Measurements from ENCODE around the gene AGBL1. TPM values are rescaled to one million over a fixed set of nuclear protein-coding genes. Genes with fewer than 3 reads are reported as not detected.

Gene AGBL1
- total RNA-seq, 1 experiment from 2014 or later: not detected

GRCh38 chr15:86165265-86166211 lies 85.9 kb downstream of the AGBL1 start:
- Histone ChIP-seq H3K9me3 (ENCODE audit: low read depth, low read length, poor library complexity, severe bottlenecking) (no peaks in the 10 kb centered on the region), H3K4me1 (ENCODE audit: insufficient read depth, low read length, poor library complexity, severe bottlenecking) (no peaks in the 10 kb centered on the region), H3K36me3 (ENCODE audit: insufficient read depth, low read length, poor library complexity, severe bottlenecking) (no peaks in the 10 kb centered on the region), H3K27ac (ENCODE audit: low read depth, low read length, poor library complexity, severe bottlenecking) (no peak overlapping the region), H3K4me3 (ENCODE audit: low read depth, low read length, poor library complexity, severe bottlenecking) (no peak overlapping the region), H3K27me3 (replicated peaks; ENCODE audit: insufficient read depth, low read depth, low read length, poor library complexity) (no peaks in the 10 kb centered on the region)
- TF ChIP-seq EZH2 (IDR thresholded peaks at IDR 0.05; ENCODE audit: borderline replicate concordance, low read depth, low read length, poor library complexity, severe bottlenecking) (no peak), CTCF (conservative IDR thresholded peaks at IDR 0.05; ENCODE audit: low read depth, low read length) (no peak)
- no TSS peak for BruUV-seq (replicated peaks)
- ChIA-PET POLR2A (ENCODE audit: low non-redundant PET) (no interaction called here), CTCF (no interaction called here)
- intact Hi-C loops (cut with micrococcal nuclease; ENCODE audit: unreplicated experiment): no loop called here
- no peak for DNase-seq (ENCODE audit: low spot score)

GRCh38 chr15:86167841-86168240 lies 88.2 kb downstream of the AGBL1 start:
- DNase-seq (ENCODE audit: low spot score): no peak
- no peaks in the 10 kb centered on the region for H3K36me3 ChIP-seq (ENCODE audit: insufficient read depth, low read length, poor library complexity, severe bottlenecking)
- TF ChIP-seq CTCF (conservative IDR thresholded peaks at IDR 0.05; ENCODE audit: low read depth, low read length): no peak
- TF ChIP-seq EZH2 (IDR thresholded peaks at IDR 0.05; ENCODE audit: borderline replicate concordance, low read depth, low read length, poor library complexity, severe bottlenecking): no peak
- CTCF ChIA-PET: no interaction called here
- no peak overlapping the region for H3K4me3 ChIP-seq (ENCODE audit: low read depth, low read length, poor library complexity, severe bottlenecking)
- H3K9me3 ChIP-seq (ENCODE audit: low read depth, low read length, poor library complexity, severe bottlenecking): no peaks in the 10 kb centered on the region
- no peaks in the 10 kb centered on the region for H3K4me1 ChIP-seq (ENCODE audit: insufficient read depth, low read length, poor library complexity, severe bottlenecking)
- no TSS peak for BruUV-seq (replicated peaks)
- POLR2A ChIA-PET (ENCODE audit: low non-redundant PET): no interaction called here
- H3K27me3 ChIP-seq (replicated peaks; ENCODE audit: insufficient read depth, low read depth, low read length, poor library complexity): no peaks in the 10 kb centered on the region
- intact Hi-C loops (cut with micrococcal nuclease; ENCODE audit: unreplicated experiment): no loop called here
- H3K27ac ChIP-seq (ENCODE audit: low read depth, low read length, poor library complexity, severe bottlenecking): no peak overlapping the region

- ChIA-PET POLR2A (ENCODE audit: low non-redundant PET) (no interaction called here), CTCF (no interaction called here)
- H3K4me1 ChIP-seq (ENCODE audit: insufficient read depth, low read length, poor library complexity, severe bottlenecking): no peaks in the 10 kb centered on the region
- H3K27ac ChIP-seq (ENCODE audit: low read depth, low read length, poor library complexity, severe bottlenecking): no peak overlapping the region
- H3K9me3 ChIP-seq (ENCODE audit: low read depth, low read length, poor library complexity, severe bottlenecking): no peaks in the 10 kb centered on the region
- H3K4me3 ChIP-seq (ENCODE audit: low read depth, low read length, poor library complexity, severe bottlenecking): no peak overlapping the region
- TF ChIP-seq CTCF (conservative IDR thresholded peaks at IDR 0.05; ENCODE audit: low read depth, low read length) (no peak), EZH2 (IDR thresholded peaks at IDR 0.05; ENCODE audit: borderline replicate concordance, low read depth, low read length, poor library complexity, severe bottlenecking) (no peak)
- no TSS peak for BruUV-seq (replicated peaks)
- no peak for DNase-seq (ENCODE audit: low spot score)
- intact Hi-C loops (cut with micrococcal nuclease; ENCODE audit: unreplicated experiment): no loop called here
- no peaks in the 10 kb centered on the region for H3K36me3 ChIP-seq (ENCODE audit: insufficient read depth, low read length, poor library complexity, severe bottlenecking)
- H3K27me3 ChIP-seq (replicated peaks; ENCODE audit: insufficient read depth, low read depth, low read length, poor library complexity): no peaks in the 10 kb centered on the region
These were observed 99.2 kb downstream of the AGBL1 start for GRCh38 chr15:86178845-86179244.
